DMS53 treated with DMSO at 0.1 percent for 48 hours (cell line): ENCODE measurements around the gene COPA.
A peak's percentile ranks its signal among the peaks of the same experiment; 100 is the strongest.

ENCODE experiments used
- DNase-seq: peaks from one replicate; lab custom pipeline; 2025; ENCODE audit not compliant: unreplicated experiment; lab: John Stamatoyannopoulos, UW

COPA gene

GRCh38 chr1:160271025-160271424 is 72.0 kb downstream of the COPA start:
- DNase-seq = no peak

DNA sequence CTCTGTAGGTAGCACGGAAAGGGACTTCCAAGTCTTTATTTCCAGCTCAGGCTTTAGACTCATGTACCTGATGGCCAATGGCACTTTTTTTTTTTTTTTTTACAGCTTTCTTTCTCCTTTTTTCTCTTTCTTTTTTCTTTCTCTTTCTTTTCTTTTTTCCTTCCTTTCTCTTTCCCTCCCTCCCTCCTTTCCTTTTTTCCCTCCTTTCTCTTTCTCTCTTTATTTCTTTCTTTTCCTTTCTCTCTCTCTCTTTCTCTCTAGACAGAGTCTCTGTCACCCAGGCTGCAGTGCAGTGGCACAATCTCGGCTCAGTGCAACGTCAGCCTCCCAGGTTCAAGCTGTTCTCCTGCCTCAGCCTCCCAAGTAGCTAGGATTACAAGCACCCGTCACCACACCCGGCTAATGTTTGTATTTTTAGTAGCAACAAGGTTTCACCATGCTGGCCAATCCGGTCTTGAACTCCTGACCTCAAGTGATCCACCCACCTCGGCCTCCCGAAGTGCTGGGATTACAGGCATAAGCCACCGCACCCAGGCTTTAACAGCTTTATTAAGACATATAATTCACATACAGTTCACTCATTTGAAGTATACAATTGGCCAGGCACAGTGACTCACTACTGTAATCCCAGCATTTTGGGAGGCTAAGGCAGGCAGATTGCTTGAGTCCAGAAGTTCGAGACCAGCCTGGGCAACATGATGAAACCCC is 75.6 kb downstream of the COPA start:
- DNase-seq = no peak

DNA sequence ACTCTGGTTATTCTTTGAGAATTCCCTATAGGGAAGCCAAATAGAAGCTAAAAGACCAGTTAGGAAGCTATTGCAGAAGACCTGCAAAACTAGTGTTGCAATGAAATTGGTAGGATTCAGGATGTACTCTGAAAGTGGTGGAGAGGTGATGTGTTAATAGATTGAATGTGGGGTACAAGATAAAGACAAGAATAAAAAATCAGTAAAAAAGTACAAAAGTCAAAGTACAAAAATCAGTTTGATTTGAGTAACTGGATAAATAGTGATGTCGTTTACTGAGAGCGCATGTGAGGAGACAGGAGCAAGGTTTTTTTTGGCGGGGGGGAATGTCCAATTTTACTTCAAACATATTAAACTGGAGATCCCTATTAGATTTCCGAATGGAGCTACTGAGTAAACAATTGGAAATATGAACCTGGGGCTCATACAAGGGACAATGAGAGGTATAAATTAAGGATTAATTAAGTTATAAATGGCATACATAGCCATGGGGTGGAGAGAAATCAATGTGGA is 78.2 kb downstream of the COPA start:
- DNase-seq = no peak

DNA sequence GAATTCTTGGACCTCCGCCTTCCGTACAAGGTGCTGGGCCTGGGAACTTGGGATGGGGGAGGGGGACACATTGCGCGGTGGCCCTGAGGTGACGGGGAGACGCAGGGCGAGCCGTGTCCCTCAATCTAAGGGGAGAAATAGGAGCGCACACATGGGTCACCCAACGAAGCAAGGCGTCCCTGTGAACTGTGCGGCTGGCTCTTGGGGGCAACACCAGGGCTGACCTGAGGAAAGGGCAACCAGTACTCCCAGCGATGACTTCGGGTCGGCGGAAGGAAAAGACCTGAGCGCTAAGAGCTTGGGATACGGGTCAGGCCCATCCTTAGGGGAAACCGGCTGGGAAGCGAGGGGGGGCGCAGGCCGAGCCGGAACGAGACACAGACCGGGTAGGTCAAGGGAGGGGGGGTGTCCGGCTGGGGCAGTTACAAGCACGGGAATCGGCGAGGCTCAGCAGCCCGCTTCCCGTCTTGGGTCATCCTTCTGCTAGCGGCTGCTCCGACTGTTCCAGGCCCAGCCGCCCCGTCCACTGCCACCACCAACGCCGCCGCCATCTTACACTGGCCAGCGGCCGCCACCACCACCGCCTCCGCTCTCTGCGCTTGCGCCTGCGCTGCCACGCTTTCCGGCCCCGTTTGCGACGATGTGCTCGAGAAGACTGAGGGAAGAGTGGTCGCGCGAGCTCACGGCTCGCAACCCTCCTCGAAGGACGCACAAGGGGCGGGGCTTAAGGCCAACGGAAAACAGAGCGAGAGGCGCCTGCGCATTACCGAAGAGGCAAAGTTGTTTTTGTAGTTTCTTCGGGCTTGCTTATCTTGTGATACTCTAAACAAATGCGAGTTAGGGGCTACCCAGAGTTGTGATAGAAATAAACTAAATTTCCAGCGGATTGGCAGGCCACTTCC is 80.9 kb downstream of the COPA start, which contains the start of gene DCAF8:
Gene DCAF8 (minus strand): TSS at position 657 of the 902 bp plus-strand sequence. CDS start 18,541 bp downstream, outside the sequence.
- peak; percentile 93 for DNase-seq

GRCh38 chr1:160261556-160261892 is 81.5 kb downstream of the COPA start:
- peak; percentile 86 for DNase-seq

- DNase-seq = no peak
These were observed 82.4 kb downstream of the COPA start for GRCh38 chr1:160260406-160261382.

DNA sequence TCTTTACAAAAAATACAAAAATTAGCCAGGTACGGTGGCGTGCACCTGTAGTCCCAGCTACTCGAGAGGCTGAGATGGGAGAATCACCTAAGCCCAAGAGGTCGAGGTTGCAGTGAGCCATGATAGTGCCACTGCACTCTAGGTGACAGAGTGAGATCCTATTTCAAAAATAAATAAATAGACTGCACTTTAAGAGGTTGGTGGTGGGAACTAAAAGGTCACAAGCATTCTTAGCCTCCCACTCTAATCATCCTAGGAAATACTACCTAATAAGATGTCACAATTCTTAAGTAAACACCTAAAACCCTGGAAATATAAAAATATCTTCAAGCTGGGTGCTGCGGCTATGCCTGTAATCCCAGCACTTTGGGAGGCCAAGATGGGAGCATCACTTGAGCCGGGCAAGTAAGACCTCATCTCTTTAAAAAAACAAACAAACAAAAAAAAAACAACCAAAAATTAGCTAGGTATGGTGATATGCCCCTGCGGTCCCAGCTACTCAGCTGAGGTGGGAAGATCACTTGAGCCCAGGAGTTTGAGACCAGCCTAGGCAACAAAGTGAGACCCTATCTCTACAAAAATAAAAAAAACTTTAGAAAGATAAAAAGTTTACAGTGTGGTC is 84.8 kb downstream of the COPA start:
- DNase-seq = no peak

- DNase-seq = no peak
These were observed 85.5 kb downstream of the COPA start for GRCh38 chr1:160257411-160258015.

DNA sequence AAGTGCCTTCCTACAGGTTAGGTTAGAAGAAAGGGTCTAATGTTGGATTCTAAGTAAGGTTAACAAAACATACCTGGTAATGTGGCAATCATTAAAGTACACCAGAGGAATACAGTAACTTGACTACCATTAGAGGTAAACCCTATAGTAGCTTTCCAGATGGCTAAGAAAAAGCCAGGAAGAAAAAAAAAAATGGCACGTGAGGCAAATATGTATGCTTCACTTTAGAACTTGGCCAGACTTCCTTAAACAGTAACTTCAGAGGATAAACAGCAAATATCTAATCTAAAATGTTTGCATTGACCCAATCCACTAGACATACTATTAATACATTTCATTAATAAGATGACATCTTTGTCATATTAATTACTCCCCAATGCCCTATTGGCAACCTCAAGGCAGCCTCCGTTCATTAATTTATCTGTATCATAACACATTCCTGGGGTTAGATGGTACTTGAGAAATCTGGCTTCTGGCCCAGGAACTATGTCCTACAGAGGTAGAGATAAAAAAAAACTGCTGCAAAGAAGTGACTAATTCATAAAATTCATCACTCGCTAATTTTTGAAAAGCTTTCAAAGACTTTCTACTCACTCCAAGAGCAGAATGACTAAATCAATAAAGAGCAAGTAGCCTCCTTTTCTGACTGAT is 86.5 kb downstream of the COPA start:
- no peak for DNase-seq

DNA sequence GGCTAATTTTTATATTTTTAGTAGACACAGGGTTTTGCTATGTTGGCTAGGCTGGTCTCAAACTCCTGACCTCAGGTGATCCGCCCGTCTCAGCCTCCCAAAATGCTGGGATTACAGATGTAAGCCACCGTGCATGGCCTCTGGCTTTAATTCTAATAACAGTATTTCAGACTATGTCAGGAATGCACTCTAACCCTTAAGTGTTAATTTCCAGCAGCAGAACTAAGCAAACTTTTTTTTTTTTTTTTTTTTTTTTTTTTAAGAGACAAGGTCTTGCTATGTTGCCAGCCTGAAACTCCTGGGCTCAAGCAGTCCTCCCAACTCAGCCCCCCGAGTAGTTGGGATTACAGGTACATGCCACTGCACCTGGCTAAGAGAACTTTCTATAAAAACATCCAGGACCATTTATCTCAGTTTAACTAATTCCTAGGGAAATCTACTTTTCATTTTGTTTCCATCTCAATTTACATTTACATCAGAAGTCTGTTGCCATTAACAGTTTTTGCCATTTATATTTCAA is 87.2 kb downstream of the COPA start:
- DNase-seq = no peak

GRCh38 chr1:160251687-160252526 is 91.1 kb downstream of the COPA start:
- DNase-seq = peak; percentile 64

- DNase-seq = no peak
These were observed 92.0 kb downstream of the COPA start for GRCh38 chr1:160251011-160251410.

- DNase-seq = no peak
These were observed 96.0 kb downstream of the COPA start for GRCh38 chr1:160247053-160247452.

- no peak for DNase-seq
These were observed 97.6 kb downstream of the COPA start for GRCh38 chr1:160245434-160245833.

- DNase-seq = no peak
These were observed 98.8 kb downstream of the COPA start for GRCh38 chr1:160244209-160244608.

- no peak for DNase-seq
These were observed 99.3 kb downstream of the COPA start for GRCh38 chr1:160243767-160244166.

GRCh38 chr1:160239582-160240299 is 103.3 kb downstream of the COPA start:
- DNase-seq = no peak
